Breast epithelium (tissue), 3 donors: ENCODE measurements around the gene NXN.

Experiments
- POLR2A ChIP-seq: fragments of 450-650 bp; IDR thresholded peaks from one replicate; pipeline ENCODE4 v1.6.1; 2016; ENCODE audit warnings: antibody characterized with exemption, mild to moderate bottlenecking, moderate library complexity
- POLR2AphosphoS5 ChIP-seq, 3 donors: sonication (generic); formaldehyde crosslinking; IDR thresholded peaks; one replicate each; pipeline ENCODE4 v1.6.1; 2017; ENCODE audit warnings: antibody characterized with exemption in 3 of 3
- TF ChIP-seq, protein P1 (sequence below), 3 donors: fragments of 450-650 bp; IDR thresholded peaks; one replicate each; pipeline ENCODE4 v1.5.1; 2016 to 2017; ENCODE audit warnings: antibody characterized with exemption in 3 of 3, mild to moderate bottlenecking in 3 of 3, moderate library complexity in 3 of 3

DNA sequence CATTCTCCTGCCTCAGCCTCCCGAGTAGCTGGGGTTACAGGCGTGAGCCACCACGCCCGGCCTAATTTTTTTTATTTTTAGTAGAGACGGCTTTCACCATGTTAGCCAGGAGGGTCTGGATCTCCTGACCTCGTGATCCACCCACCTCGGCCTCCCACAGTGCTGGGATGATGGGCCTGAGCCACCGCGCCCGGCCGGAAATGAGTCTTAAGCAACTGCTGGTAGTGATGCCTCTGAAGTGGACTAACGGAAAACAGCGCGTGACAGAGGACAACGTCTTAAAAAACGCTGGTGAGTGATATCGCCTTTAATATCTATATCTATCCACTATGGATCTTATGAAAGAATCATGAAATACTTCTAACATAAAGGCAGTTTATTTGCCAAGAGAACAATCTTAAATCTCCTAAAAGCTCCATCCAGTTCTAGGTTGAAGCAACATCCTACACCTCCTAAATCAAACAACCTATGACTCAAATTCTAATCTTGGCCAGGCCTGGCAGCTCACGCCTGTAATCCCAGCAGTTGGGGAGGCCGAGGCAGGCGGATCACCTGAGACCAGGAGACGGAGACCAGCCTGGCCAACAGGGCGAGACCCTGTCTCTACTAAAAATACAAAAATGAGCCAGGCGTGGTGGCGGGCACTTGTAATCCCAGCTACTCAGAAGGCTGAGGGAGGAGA, 69.8 kb downstream of the NXN start:
- TF ChIP-seq, protein P1, sequence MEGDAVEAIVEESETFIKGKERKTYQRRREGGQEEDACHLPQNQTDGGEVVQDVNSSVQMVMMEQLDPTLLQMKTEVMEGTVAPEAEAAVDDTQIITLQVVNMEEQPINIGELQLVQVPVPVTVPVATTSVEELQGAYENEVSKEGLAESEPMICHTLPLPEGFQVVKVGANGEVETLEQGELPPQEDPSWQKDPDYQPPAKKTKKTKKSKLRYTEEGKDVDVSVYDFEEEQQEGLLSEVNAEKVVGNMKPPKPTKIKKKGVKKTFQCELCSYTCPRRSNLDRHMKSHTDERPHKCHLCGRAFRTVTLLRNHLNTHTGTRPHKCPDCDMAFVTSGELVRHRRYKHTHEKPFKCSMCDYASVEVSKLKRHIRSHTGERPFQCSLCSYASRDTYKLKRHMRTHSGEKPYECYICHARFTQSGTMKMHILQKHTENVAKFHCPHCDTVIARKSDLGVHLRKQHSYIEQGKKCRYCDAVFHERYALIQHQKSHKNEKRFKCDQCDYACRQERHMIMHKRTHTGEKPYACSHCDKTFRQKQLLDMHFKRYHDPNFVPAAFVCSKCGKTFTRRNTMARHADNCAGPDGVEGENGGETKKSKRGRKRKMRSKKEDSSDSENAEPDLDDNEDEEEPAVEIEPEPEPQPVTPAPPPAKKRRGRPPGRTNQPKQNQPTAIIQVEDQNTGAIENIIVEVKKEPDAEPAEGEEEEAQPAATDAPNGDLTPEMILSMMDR (IDR thresholded peaks at IDR 0.05) = no peak
- TF ChIP-seq POLR2A = no peak
- TF ChIP-seq POLR2AphosphoS5 (IDR thresholded peaks at IDR 0.05) = peak in 1 of 3 donors; percentile 86
